GM13976 (cell line): Measurements from ENCODE around the gene ABTB1.

Source experiments
- DNase-seq: peaks from one replicate; pipeline ENCODE4 v3.0.0; 2012; ENCODE audit warnings: low spot score
- in situ Hi-C: fragments of 300-500 bp; cut with MboI; formaldehyde crosslinking; loops from one replicate; pipeline ENCODE4 v1.12.0; 2022; ENCODE audit warnings: low sequenced_read_pairs, mixed read lengths, inconsistent platforms; ENCODE audit not compliant: unreplicated experiment
- TF ChIP-seq, protein P1 (sequence below): IDR thresholded peaks from 2 replicates; pipeline ENCODE4 v1.5.1; 2012; ENCODE audit warnings: borderline replicate concordance, mild to moderate bottlenecking; ENCODE audit not compliant: insufficient read depth; ENCODE audit errors: extremely low read depth, missing control alignments, control extremely low read depth

The ABTB1 gene

DNA sequence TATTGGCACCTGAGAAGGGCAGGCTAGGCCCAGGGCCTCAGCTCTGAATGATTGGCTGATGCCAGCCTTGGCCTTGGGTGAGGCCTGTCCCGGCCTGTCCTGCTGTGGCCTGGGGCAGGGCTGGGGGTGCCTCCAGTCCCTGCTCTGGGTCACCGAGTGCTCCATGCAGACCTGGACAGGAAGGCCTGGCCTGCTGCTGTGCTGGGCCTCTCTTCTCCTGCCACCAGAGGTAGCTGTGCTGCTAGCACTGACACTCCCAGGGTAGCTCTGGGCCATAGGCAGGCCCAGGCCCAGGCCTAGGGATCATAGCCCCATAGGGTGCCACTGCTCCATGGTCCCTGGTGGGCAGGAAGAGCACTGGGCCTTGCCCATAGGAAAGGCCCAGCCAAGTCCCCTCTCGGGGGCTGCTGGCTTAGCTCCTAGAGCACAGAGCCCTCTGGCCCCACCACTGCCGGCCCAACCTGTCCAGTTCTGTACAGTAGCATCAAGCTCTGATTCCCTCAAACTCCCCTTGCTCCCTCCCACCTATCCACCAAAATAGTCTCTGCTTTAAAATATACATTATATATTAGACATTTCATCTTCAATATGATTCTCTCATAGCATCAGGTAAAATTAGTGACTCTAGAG lies 18.2 kb downstream of the ABTB1 start:
- no peak for DNase-seq
- TF ChIP-seq, protein P1, sequence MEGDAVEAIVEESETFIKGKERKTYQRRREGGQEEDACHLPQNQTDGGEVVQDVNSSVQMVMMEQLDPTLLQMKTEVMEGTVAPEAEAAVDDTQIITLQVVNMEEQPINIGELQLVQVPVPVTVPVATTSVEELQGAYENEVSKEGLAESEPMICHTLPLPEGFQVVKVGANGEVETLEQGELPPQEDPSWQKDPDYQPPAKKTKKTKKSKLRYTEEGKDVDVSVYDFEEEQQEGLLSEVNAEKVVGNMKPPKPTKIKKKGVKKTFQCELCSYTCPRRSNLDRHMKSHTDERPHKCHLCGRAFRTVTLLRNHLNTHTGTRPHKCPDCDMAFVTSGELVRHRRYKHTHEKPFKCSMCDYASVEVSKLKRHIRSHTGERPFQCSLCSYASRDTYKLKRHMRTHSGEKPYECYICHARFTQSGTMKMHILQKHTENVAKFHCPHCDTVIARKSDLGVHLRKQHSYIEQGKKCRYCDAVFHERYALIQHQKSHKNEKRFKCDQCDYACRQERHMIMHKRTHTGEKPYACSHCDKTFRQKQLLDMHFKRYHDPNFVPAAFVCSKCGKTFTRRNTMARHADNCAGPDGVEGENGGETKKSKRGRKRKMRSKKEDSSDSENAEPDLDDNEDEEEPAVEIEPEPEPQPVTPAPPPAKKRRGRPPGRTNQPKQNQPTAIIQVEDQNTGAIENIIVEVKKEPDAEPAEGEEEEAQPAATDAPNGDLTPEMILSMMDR = no peak
- in situ Hi-C loops = no loop called here

DNA sequence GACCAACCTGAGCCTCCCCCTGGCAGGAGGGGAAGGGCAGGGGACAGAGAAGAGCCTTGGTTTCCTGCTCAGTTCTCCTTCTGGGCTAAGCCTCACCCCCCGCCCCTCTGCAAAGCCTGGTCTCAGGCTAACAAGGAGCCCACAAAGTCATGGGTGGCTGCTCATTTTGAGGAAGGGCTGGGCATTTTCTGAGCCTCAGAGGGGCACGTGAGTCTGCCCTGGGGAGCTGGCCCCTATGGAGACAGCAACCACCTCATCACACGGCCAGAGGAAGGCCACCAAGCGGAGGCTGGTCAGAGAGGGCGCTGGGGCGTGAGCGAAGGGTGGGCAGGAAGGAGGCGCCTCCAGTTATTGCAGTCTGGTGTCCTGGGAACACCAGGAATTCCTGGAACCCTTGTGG lies 18.7 kb downstream of the ABTB1 start:
- DNase-seq = no peak

DNA sequence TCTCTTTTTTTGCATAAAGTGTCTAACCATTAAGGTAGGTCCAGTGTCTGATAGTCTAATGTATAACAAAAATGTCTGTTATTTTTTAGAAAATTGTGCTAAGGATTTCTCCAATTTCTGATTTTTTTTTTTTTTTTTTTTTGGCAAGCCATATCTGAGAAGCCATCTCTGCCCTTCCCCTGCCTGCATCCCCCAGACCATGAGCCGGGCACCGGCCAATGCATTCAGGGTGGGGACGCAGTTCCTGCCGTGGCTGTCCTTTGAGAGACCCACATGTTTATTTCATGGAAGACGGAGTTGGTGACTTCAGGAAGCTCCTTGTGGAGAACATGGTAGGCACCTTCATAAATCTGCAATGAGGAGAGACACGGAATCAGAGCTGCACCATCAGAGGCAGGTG lies 19.2 kb downstream of the ABTB1 start:
- in situ Hi-C loops = no loop called here

More for the DNA sequence above, 18.7 kb downstream of the ABTB1 start:
- in situ Hi-C loops = no loop called here
- TF ChIP-seq, protein P1 = no peak

DNA sequence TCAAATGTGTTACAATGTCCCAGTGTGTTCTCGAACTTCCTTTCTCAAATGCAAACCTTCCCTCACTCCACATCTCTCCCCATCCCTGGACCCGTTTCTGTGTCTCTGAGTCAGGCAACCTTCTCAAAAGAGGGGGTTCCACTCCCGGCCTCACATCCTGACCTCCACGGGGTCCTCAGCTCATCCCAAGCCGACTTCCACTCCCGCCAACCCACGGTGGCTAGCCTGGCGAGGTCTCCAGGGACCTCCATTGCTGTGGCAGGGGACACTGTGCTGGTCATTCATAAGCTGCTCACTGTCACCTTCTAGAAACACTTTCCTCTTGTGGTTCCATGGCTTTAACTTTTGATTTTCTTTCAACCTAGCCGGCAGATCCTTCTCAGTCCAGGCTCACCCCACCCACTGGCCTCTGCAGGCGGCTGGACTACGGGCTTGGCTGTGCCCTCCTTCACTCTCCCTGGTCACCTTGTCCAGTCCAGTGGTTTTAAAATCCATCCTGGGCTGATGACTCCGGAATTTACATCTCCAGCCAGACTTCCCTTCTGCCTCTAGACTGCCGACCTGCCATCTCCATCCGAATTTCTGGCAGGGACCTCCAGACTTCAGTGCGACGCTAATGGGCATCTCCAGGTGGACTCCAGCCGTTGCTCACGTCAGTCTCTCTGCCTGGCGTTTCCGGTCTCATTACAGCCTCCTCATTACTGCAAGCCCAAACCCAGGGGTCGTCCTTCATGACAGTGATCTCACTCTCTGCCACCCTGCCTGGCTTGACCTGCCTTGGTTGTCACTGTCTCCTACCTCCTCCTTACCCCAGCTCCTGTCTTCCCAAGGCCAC lies 20.0 kb downstream of the ABTB1 start:
- TF ChIP-seq, protein P1 = no peak
- no peak for DNase-seq
- in situ Hi-C loops = no loop called here

More for the DNA sequence above, 19.2 kb downstream of the ABTB1 start:
- TF ChIP-seq, protein P1 = no peak
- no peak for DNase-seq

DNA sequence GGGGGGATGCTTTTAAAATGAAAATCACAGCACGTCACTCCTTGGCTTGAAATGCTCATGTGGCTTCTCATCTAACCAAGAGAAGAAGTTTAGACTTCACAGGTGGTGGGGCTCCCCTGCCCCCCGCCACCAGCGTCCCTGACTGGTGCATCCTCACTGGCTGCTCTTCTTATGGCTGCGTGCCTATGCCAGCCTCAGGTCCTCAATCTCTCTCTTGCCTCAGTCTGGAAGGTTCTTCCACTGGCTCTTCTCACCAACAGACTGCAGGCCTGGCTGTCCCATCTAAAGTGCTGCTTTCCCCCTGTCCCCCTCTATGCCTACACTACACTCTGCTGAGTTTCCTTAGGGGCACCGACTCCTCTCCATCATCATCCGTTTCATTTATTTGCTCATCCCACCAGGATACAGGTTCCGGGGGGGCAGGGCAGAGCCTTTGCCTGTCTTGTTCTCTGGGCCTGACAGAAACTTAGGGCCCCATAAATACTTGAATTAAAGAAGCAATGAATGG lies 20.6 kb downstream of the ABTB1 start:
- TF ChIP-seq, protein P1 = no peak
- no peak for DNase-seq
- in situ Hi-C loops = no loop called here

DNA sequence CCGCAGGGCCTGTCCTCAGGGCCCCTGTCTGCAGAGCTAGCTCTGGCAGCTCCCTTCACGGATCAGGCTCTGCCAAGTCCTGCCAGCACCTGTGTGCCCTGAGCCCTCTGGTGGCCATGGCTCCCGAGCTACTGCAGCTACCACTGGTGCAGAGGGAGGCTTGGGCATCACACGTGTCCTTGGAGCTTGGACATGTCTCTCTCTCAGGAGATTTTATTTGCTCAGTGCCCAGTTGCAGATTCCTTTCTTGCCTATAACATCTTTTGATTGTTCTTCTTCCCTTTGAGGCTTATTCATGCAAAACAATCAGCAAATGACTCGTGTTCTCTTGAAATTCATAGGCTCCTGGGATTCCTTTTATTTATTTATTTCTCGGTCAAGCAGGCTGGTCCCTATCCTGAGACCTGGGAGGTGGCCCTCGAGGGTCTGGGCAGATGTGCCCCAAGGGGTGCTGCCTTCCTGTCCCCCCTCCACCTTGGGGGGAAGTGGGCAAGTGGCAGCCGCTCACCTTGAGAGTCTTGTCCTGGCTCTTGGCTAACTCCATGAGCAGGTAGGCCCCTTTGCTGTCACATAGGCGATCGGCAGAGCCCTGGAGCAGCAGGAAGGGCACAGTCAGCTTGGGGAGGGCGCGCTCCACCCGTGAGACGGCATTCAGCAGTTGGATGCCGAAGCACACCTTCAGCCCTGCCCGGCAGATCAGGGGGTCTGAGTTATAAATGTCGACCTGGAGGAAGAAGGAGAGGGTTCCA lies 21.9 kb downstream of the ABTB1 start:
- DNase-seq = no peak
- in situ Hi-C loops = no loop called here
- TF ChIP-seq, protein P1 = no peak
